ENCODE measurements around the gene CLSTN2. TPM values are rescaled to one million over a fixed set of nuclear protein-coding genes. Genes with fewer than 3 reads are reported as not detected.

Gene CLSTN2
- total and polyA plus RNA-seq, 2 of the 4 experiments (the other 2 are of a cell fraction), result under 0.01 to 0.07 TPM

- Histone ChIP-seq H2BK20ac (ENCODE audit: low read depth, low read length) (no peak overlapping the region), H2AK5ac (ENCODE audit: low read depth, low read length) (no peak overlapping the region), H3K27me3 (ENCODE audit: control insufficient read depth, insufficient read depth, low read length) (no peaks in the 10 kb centered on the region), H3K9me1 (ENCODE audit: insufficient read depth, low read length) (no peaks in the 10 kb centered on the region), H4K20me1 (ENCODE audit: insufficient read depth, low read length) (no peaks in the 10 kb centered on the region), H3K18ac (ENCODE audit: low read depth, low read length) (no peak overlapping the region), H4K8ac (ENCODE audit: low read depth in 2 of 2, low read length in 2 of 2) (no peak overlapping the region), H4K5ac (ENCODE audit: low read depth, low read length) (no peak overlapping the region), H2BK5ac (ENCODE audit: low read depth, low read length, poor library complexity, severe bottlenecking) (no peak overlapping the region), H3K4me2 (ENCODE audit: low read depth, low read length) (no peak overlapping the region), H3K14ac (replicated peaks; ENCODE audit: low read depth, low read length) (no peak overlapping the region), H3K9ac (ENCODE audit: low read depth, low read length) (no peak overlapping the region), H2AK9ac (replicated peaks; ENCODE audit: low read depth, low read length, poor library complexity) (no peak overlapping the region), H3K9me3 (ENCODE audit: control insufficient read depth, insufficient read depth, low read length) (no peaks in the 10 kb centered on the region), H3K23ac (ENCODE audit: low read depth, low read length) (no peak overlapping the region), H4K91ac (ENCODE audit: insufficient read depth, low read depth, low read length) (no peak overlapping the region), H3K4me3 (ENCODE audit: insufficient read depth, low read depth, low read length) (no peak overlapping the region), H3K79me1 (ENCODE audit: low read depth in 1 of 2, low read length in 2 of 2) (no peaks in the 10 kb centered on the region), H3K27ac (ENCODE audit: insufficient read depth, low read length) (no peak overlapping the region), H3K36me3 (ENCODE audit: control insufficient read depth, insufficient read depth, low read length) (no peaks in the 10 kb centered on the region), H2BK15ac (ENCODE audit: low read depth, low read length) (no peak overlapping the region), H3K56ac (ENCODE audit: extremely low read depth, insufficient read depth, low read length) (no peak overlapping the region), H3K4me1 (ENCODE audit: control insufficient read depth, insufficient read depth, low read length) (no peaks in the 10 kb centered on the region), H2AFZ (replicated peaks; ENCODE audit: low read length, poor library complexity) (no peak overlapping the region), H3K4ac (ENCODE audit: low read depth, low read length) (no peak overlapping the region), H2BK120ac (ENCODE audit: low read depth, low read length) (no peak overlapping the region)
- in situ Hi-C loops (cut with MboI; ENCODE audit: low sequenced_read_pairs), result no loop called here
- CTCF ChIA-PET, result no interaction called here
- no peak for ATAC-seq (ENCODE audit: low read depth)
- BruUV-seq (replicated peaks), result no TSS peak
- TF ChIP-seq MXI1 (IDR thresholded peaks at IDR 0.05; ENCODE audit: borderline replicate concordance, low read depth, low read length), result no peak
- TF ChIP-seq NFE2L2 (IDR thresholded peaks at IDR 0.05; ENCODE audit: low read depth, low read length), result no peak
- no peak for DNase-seq
- POLR2A ChIA-PET (ENCODE audit: unreplicated experiment), result no interaction called here
- dilution Hi-C loops (cut with HindIII; ENCODE audit: low sequenced_read_pairs, unreplicated experiment), result no loop called here
- WGBS, 2 experiments (ENCODE audit: extremely low coverage in 2 of 2, insufficient read length in 1 of 2), result 35% methylated on average over 4 of the region's 6 CpGs; no CpG with 5 or more reads in 1 of the 2 experiments
- intact Hi-C loops (cut with micrococcal nuclease), result no loop called here
Measured at GRCh38 chr3:140363801-140364200, 428.8 kb downstream of the CLSTN2 start.

Measured in IMR-90 (cell line).